HPDE6-E6E7 (cell line): ENCODE data around the gene ARHGAP33.
"Not testable (repeated sequence)": the region's sequence is repeated elsewhere in the genome, so short reads cannot be mapped to it uniquely, and the experiment has no call there.

ENCODE experiments used
- DNase-seq: peaks from one replicate; pipeline ENCODE4 v3.0.0; 2011; ENCODE audit warnings: missing footprints; ENCODE audit errors: extremely low spot score

Gene ARHGAP33

DNA sequence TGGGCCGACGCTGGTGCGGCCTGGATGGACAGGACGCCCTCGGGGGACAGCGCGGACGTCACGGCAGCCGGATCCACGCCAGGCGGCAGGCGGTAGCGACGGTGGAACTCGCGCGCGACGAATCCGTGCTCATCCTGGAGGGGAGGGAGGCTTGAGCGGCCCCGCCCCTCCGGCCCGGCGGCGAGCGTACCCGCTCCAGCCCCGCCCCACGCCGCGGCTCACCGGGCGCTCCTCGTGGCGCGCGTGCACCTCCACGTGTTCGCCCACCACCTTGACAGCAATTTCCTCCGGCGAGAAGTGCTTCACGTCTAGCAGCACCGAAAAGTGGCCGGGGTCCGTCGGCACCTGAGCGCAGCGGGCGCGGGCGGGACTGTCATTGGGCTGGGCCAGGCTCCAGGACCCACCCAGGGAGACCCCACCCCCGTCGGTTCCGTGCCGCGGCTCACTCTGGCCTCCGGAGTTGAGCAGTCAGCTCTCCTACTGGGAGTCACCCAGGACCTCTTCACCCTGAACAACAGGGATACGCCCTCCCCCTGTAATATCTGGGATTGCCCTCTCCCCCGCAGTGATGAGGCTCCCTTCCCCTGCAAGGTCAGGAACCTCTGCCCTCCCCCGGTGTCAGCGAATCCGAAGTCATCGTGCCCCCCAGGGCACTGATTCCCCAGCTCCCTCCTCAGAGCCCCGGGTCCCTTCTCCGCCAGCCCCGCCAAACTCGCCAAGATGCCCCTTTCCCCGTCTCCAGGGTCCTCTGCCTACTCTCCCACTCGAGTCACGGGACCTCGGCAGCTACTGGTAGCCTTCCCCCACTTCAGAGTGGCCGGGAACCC, 19.6 kb upstream of the ARHGAP33 start:
- no peak for DNase-seq

DNA sequence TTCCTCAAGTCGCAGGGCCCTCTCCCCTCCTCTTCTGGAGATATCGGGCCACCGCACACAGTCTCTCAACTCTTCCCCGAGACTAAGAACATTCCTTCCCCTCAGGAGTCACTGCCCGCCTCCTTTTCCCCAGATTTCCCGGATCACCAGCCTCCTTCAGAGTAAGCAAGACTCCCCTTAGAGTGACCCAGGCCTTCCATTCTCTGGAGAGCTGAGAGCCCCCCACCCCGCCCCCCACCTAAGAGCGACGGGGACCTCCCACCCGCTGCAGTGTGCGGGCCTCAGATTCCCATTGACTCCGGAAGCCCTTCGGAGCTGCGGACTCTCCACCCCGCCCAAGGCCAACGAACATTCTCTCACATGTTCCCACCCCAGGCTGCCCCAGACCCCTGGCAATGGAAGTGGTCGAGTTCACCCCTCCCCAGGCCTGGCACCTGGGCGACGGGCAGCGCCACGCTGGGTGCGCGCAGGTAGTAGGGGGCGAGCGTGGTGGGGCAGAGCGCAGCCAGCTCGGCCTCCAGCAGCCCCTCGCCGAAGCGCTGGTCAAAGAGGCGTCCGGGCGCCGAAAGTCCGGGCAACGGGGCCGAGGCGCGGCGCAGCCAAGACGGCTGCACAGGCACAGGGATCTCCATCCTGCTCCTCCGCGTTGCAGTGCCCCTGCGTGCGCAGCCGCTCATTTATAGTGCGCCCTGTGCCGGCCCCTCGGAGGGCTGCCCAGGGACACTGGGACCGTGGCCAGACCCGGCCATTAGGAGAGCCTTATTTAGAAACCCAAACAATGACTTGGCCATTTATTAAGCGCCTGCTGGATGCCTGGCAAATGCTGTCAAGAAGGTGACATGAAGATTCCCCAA, 18.8 kb upstream of the ARHGAP33 start, which contains the start of gene HSPB6:
Gene HSPB6, minus strand, starts transcription at position 653 of the 854 bp plus-strand sequence. Its CDS starts 21 bp downstream, at position 632.
- DNase-seq, result no peak

DNA sequence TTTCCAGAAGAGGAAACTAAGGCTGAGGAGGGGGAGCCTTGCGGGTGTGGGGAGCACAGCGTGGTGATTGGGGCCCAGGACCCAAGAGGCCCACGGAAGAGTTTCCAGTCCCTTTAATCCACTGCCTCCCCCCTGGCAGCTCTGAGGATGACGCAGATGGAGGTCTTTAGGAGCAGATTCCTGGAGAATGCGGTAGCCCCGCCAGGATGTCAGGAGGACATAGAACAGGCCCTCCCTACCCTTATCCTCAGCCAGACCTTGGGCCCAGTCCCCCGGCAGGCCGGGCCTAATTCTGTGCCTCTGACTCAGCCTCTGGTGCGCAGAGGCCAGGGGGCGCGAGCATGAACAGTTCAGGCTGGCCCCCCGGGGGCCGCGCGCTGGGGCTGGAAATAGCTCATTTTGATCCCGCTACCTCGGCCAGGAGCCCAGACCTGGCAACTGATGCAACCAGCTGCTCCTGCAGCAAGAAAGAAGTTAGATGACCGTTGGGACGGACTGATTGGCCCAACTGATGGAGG, 18.1 kb upstream of the ARHGAP33 start:
- peak; percentile 29 for DNase-seq

DNA sequence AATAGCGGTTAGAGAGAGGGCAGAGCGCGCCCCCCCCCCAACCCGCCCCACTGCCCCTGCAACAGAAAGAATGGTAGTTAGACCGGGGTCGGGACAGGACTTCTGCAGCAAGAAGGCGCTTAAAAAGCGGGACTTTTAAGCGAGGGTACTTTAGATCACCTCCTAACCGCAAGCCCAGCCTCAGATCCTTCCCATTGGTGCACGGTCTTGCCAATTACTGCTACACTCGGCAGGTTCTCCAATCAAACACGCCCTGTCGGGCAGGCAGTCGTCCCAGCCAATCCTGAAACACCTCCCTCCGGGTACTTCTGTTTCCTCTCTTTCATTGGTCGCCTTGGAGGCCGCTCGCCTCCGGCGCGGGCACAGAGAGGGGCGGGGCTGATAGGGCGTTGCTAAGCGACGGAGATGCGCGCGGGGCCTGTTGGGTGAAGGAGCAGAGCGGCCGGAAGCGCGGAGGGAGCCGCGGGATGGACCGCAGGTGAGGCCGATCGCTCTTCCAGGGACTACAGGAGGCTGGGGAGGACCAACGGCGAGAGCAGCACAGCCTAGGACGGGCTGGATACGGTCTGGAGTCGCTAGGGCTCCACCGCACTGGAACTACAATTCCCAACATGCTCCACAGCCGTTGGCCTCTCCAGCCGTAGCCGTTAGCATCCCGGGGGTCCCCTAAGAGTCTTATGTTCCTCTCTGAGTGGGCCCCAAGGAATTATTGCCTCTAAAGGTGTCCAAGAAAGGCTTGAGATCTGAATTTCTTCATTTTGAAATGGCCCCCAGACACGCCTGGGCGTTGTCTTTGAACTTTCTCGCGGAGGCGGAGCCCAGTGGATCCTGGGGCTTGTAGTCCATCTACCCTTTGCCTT, 17.4 kb upstream of the ARHGAP33 start, which contains the start of gene PROSER3:
Gene PROSER3, plus strand, starts transcription at position 428 of the 860 bp plus-strand sequence. Its CDS starts 40 bp downstream, at position 468.
- DNase-seq, result peak; percentile 99

DNA sequence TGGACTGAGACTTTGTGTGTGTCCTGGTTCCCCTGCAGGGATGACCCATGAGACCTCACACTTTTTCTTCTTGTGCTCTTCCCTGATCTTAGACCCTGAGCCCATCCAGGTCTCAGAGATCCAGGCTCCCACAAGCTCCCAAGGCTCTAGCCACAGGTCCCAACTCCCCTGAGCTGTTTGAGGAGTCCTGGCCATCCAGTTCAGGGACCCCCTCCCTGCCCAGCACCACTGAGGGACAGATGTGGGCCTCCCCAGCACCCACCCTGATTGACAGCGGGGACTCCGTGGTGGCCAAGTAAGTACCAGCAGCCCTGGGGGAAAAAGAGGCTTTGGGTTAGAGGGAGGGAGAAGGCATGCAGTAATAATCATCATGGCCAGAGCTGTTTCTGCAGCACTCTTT, 15.7 kb upstream of the ARHGAP33 start:
- DNase-seq, result no peak

DNA sequence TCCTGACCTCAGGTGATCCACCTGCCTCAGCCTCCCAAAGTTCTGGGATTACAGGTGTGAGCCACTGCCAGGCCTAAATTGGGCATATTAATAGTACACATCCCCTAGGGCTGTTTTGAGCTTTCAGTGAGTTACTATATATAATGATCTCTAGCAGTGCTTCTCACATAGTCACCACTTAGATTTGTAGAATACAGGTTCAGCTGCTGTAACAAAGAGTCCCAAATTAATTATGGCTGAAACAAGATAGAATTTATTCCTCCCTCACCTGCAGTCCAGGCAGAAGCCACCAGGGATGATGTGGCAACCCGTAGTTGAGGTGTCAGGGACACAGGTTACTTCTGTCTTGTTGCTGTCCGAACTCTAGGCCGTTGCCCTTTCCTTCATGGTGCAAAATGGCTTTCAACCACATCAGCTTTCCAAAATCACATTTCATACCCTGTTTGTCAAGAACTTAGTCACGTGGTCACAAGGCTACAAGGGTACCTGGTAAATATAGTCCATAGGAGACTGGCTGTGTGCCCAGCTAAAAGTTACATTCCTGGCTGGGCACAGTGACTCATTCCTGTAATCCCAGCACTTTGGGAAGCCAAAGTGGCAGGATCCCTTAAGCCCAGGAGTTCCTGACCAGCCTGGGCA, 14.5 kb upstream of the ARHGAP33 start:
- DNase-seq, result no peak

DNA sequence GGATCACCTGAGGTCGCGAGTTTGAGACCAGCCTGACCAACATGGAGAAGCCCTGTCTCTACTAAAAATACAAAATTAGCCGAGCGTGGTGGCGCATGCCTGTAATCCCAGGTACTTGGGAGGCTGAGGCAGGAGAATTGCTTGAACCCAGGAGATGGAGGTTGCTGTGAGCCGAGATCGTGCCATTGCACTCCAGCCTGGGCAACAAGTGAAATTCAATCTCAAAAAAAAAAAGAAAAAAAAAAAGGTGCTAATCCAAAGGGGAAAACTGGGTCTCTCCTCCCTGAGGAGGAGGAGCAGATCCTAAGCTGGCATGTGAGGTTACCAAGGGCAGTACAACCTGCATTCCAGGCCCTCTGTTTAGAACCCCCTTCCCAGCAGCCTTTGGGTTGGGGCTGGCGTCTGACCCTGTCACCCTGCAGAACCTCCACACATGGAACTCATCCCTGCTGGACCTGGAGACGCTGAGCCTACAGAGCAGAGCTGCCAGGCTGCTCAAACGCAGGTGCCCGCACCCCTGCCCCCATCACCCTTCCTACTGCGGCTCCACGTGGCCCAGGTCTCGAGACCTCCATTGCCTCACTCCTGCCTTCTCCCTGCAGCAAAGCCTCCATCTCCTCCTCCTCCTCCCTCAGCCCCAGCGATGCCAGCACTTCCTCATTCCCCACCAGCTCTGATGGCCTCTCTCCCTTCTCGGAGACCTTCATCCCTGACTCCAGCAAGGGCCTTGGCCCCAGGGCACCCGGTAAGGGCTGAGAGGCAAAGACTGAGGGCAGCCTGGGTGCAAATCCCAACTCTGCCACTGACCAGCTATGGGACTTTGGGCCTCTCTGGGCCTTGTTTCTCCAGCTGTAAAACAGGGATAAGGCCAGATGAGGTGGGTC, 10.7 kb upstream of the ARHGAP33 start:
- no peak for DNase-seq

DNA sequence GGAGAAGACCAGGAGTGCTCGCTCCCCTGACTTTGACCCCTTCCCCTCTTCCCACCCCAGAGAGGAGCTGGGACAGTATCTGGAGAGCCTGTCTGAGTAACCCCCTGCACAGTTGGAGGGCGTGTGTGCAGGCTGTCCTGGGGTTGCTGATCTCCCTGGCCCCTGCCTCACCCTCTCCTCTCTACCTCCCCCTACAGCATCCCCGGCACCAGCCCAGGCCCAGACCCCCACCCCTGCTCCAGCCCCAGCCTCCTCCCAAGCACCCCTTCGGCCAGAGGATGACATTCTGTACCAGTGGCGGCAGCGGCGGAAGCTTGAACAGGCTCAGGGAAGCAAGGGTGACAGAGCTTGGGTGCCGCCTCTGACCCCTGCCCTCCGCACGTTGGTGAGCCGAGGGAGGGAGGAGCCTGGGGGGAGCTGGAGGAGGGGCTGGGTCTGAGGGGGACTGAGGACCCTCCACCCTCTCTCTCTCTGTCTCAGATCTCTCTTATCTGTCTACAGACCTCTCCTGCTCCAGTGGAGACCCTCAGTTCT, 8.7 kb upstream of the ARHGAP33 start:
- DNase-seq, result no peak

DNA sequence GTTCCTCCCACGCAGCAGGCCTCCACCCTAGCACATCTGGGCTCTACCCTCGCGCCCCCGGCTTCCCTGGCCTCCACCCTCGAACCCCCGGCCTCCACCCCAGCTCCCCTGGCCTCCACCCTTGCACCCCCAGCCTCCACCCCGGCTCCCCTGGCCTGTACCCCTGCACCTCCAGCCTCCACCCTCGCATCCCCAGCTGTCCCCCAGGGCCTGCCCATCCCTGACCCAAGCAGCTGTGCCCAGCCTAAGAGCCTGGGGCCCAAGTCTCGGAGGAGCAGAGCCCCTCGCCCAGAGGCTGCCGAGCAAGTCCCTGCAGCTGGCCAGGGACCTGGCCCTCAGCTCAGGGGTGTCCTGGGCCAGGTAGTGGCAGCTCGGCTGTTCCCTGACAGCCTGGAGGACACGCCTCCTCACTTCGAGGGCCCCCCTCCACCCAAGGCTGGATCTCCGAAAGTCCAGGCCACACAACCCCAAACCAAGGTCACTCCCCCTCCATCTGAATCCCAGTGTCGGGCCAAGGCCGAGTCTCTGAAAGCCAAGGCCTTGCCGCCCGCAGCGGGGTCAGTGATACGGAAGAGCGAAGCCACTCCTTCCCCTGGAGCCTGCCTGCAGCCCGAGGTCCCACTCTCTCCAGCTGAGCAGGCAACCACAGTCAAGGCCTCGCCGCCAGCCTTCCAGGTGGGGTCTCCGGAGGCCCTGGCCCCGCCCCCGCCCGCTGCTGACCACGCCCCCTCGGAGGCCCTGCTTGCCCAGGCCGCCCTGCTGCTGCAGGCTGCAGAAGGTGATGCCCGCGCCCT, 7.9 kb upstream of the ARHGAP33 start:
- DNase-seq, result no peak

DNA sequence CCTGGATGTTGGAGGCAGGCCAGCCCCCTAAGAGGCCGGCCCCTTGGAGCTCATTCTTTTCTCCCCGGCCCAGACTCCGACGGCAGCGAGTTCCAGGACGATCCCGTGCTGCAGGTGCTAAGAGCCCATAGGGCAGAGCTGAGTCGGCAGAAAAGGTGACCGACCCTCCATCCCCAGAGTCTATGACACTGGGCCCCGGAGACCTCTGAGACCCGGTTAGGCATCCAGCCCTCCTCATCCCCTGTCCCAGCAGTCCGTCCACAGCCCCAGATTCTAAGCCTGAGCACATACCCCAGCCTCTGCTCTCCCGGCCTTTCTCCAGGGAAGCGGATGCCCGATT, 7.3 kb upstream of the ARHGAP33 start:
- DNase-seq, result no peak

DNA sequence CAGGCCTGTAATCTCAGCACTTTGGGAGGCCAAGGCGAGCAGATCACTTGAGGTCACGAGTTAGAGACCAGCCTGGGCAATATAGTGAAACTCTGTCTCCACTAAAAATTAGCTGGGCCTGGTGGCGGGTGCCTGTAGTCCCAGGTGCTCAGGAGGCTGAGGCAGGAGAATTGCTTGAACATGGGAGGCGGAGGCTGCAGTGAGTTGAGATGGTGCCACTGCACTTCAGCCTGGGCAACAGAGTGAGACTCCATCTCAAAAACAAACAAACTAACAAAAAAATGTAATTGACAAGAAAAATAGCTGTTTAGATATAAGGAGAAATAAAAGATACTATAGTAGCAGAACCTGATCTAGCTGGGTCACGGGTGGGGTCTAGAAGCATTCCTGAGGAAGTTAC, 3.0 kb upstream of the ARHGAP33 start:
- not testable (repeated sequence) for DNase-seq

DNA sequence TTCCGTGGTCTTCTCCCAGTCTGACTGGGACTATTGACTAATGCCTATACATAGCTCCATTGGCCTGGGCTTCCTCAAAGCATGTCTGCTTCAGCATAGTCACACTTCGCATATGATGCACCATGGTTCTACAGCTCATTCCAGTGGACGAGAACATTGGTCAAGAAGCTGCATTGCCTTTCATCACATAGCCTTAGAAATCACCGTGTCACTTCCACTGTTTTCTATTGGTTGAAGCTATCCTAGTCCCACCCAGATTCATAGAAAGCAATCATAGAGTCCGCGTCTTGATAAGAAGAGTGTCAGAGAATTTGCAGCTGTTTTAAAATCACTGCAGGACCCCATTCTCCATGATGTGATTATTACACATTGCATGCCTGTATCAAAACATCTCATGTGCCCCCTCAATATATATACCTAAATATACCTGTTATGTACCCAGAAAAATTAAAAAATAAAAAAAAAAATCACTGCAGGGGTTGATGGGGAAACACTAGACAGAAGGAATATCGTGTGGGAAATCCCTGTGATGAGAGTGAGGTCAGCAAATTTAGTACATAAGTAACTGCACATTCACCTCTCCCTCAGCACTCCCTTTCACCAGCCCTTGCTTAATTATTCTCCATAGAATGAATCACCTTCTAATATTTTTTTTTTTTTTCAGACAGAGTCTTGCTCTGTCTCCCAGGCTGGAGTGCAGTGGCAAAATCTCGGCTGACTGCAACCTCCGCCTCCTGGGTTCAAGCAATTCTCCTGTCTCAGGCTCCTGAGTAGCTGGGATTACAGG, 2.2 kb upstream of the ARHGAP33 start:
- DNase-seq, result no peak

DNA sequence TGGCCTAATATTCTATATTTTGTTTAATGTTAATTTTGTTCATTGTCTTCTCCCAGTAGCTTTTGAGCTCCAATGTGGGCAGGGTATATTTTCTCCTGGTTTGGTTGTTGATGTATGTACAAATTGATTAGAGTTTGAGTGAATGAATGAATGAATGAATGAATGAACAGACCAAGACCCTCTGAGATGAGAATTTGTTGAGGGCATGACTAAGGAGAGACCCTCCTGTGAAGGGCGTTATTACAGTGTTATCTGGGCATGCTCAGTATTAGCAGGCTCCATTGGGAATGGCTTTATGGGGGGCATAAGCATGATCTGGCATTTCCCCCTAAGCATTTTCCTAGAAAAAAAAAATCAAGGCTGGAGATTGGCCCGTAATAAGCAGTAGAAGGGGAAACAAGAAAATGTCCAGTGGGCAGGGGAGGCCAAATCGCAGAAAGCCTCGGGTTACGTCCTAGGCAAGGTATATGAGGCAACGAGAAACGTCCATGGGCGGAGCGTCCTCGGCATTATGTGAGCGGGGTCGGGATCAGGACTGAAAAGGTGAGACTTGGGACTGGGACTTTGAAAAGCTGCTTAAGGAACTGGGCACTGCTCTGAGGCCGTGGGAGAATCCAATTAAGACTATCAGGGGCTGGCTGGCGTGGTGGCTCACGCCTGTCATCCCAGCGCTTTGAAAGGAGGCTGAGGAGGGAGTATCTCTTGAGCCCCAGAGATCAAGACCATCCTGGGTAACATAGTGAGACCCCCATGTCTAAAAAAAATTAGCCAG, 904 bp upstream of the ARHGAP33 start:
- no peak for DNase-seq

DNA sequence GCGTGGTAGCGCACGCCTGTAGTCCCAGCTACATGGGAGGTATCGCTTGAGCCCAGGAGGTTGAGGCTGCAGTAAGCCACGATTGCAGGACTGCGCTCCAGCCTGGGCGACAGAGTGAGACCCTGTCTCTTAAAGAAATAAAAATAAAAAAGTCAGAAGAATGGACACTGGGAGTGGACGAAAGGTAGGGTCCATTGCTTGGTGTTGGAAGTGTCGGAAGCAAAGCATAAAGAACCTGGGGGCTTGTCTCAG, 392 bp upstream of the ARHGAP33 start:
- DNase-seq, result no peak

DNA sequence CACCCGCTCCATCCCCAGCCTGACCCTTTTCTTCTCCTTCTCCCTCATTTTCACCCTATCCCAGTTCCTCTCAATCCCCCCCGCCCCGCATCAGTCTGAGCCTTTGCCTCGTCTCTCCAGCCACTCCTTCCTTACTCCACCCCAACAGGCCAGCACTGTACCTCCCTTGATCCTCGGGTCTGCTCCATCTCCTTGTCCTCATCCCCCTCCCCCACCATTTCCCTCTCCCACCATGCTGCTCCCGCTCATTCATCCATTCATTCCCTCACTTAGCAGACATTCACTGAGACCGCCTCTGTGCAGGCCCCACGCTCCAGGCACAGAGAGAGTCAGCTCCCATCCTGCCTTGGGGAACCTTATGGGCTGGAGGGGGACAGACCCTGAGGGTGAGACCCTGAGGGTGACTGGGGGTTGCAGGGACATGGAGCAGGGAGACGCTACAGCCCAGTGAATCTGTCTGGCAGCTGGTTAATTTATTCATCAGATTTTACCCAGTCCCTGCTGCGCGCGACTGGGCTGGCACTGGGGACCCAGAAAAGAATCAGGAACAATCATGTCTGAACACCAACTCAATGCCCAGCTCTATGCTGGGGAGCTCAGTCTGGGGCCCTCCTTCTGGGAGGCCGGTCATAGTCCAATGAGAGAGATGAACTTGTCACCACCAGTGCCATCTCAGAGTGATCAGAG, 881 bp downstream of the ARHGAP33 start:
- no peak for DNase-seq

DNA sequence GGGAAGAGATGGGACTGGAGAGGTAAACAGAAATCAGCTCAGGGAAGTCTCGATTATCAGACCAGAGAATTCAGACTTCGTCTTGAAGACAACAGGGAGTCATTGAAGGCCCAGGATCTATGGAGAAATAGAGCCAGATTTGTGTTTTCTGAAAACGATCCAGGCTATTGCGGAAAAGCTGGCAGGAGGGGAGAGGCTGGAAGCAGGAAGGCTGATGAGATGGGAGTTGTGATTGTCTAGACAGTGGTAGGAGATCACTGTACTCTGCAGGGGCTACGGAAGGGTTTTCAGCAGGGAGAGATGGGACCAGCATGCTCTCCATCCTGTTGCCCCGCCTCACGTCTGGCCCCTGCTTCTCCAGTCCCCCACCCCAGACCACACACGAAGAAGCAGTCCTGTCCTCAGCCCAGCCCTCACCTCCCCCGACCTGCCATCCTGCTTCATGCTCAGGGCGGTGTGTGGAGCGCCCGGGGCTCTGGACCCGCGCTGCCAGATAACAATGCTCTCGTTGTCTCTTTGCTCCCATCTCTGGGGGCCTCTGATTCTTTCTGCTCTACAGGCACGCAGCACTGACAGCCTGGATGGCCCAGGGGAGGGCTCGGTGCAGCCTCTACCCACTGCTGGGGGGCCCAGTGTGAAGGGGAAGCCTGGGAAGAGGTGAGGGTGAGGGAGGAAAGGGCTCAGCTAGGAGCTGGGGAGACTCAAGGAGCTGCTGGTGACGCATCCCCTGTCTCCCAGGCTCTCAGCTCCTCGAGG, 1.9 kb downstream of the ARHGAP33 start:
- no peak for DNase-seq
